HCT116 (cell line): ENCODE measurements around the gene CCDC102B. TPM values are rescaled to one million over a fixed set of nuclear protein-coding genes. Genes with fewer than 3 reads are reported as not detected.

Experiments
- ATAC-seq: fragments of 200-7000 bp; cut with Tn5 transposase; 2 replicates; pipeline ENCODE4 v1.9.1; 2020; ENCODE audit warnings: mild to moderate bottlenecking, moderate library complexity
- BruUV-seq: library from RNA; stranded (reverse); fragments of 400-500 nt; replicated peaks from 2 replicates; lab custom pipeline; 2021; lab: Mats Ljungman, UMichigan
- CTCF ChIA-PET: fragments of 300-600 bp; sonication (Branson Sonifier 250); formaldehyde crosslinking; loops from one replicate; lab custom pipeline; 2021; ENCODE audit warnings: antibody characterized with exemption; lab: Charles Lee
- POLR2A ChIA-PET: fragments of 300-600, 350-600 bp; sonication (Branson Sonifier 250); formaldehyde crosslinking; loops from one replicate; lab custom pipeline; 2021; ENCODE audit warnings: antibody characterized with exemption; lab: Charles Lee
- RAD21 ChIA-PET, 2 experiments: fragments of 300-600 bp; sonication (Branson Sonifier 250); formaldehyde crosslinking; loops; one replicate each; lab custom pipeline; 2023; ENCODE audit warnings: low total read pairs in 2 of 2; ENCODE audit not compliant: uncharacterized antibody in 2 of 2, unreplicated experiment in 2 of 2, low non-redundant PET in 1 of 2; lab: Charles Lee
- DNase-seq: peaks from one replicate; pipeline ENCODE4 v3.0.0-alpha.2; 2010; ENCODE audit warnings: low read depth, low spot score
- H2AFZ ChIP-seq: fragments of 200-600 bp; shearing (Covaris generic), sonication (generic); 2 replicates; pipeline ENCODE4 v1.6.1; 2017; ENCODE audit warnings: low read depth, mixed run types, mixed read lengths, antibody characterized with exemption, low read length; ENCODE audit not compliant: poor library complexity, severe bottlenecking
- H3K27ac ChIP-seq: 2 replicates; pipeline ENCODE4 v1.5.1; 2012; ENCODE audit warnings: low read depth, low read length
- H3K27me3 ChIP-seq: fragments of 200-600 bp; sonication (generic); 2 replicates; pipeline ENCODE4 v1.6.1; 2016; ENCODE audit warnings: mixed run types, low read length, mixed read lengths; ENCODE audit not compliant: insufficient read depth
- H3K36me3 ChIP-seq, 2 experiments: fragments of 200-500 bp in 1 of 2; fragments of 200-600 bp in 1 of 2; sonication (Bioruptor generic) in 1 of 2; sonication (generic) in 1 of 2; 2 replicates each; pipeline versions ENCODE4 v1.5.1 to v1.6.1; 2014 to 2016; ENCODE audit warnings: low read length in 2 of 2, inconsistent platforms in 1 of 2, mixed read lengths in 1 of 2, mixed run types in 1 of 2; ENCODE audit not compliant: insufficient read depth in 2 of 2, control insufficient read depth in 1 of 2
- H3K4me1 ChIP-seq, 2 experiments: fragments of 200-600 bp in 1 of 2; sonication (generic) in 1 of 2; 2 replicates each; pipeline versions ENCODE4 v1.5.1 to v1.6.1; 2012 to 2017; ENCODE audit warnings: low read length in 2 of 2, inconsistent platforms in 1 of 2, mild to moderate bottlenecking in 1 of 2, mixed read lengths in 1 of 2, mixed run types in 1 of 2, moderate library complexity in 1 of 2; ENCODE audit not compliant: insufficient read depth in 2 of 2, control insufficient read depth in 1 of 2
- H3K4me2 ChIP-seq: fragments of 200-600 bp; sonication (generic); 2 replicates; pipeline ENCODE4 v1.6.1; 2017; ENCODE audit warnings: mixed run types, low read length, mixed read lengths
- H3K4me3 ChIP-seq, 2 experiments: fragments of 200-600 bp in 1 of 2; sonication (generic) in 1 of 2; replicated peaks in 1 of 2; 2 replicates each; pipeline ENCODE4 v1.5.1; 2011 to 2016; ENCODE audit warnings: low read length in 2 of 2, control low read depth in 1 of 2, low read depth in 1 of 2, mild to moderate bottlenecking in 1 of 2, mixed read lengths in 1 of 2, mixed run types in 1 of 2
- H3K79me2 ChIP-seq: fragments of 200-600 bp; sonication (generic); 2 replicates; pipeline ENCODE4 v1.6.1; 2017; ENCODE audit warnings: mild to moderate bottlenecking, mixed run types, low read length, moderate library complexity, mixed read lengths; ENCODE audit not compliant: insufficient read depth
- H3K9ac ChIP-seq: fragments of 200-600 bp; sonication (generic); 2 replicates; pipeline ENCODE4 v1.6.1; 2016; ENCODE audit warnings: low read length, mixed read lengths
- H3K9me2 ChIP-seq: fragments of 200-600 bp; sonication (generic), shearing (Covaris generic); 2 replicates; pipeline ENCODE4 v1.6.1; 2017; ENCODE audit warnings: mixed run types, mild to moderate bottlenecking, moderate library complexity; ENCODE audit not compliant: insufficient read depth
- H3K9me3 ChIP-seq, 2 experiments: fragments of 200-500 bp in 1 of 2; fragments of 200-600 bp in 1 of 2; sonication (Bioruptor generic) in 1 of 2; sonication (generic) in 1 of 2; 2 replicates each; pipeline ENCODE4 v1.6.1; 2014 to 2017; ENCODE audit warnings: low read length in 2 of 2, mixed read lengths in 2 of 2, inconsistent platforms in 1 of 2, low read depth in 1 of 2, mild to moderate bottlenecking in 1 of 2, mixed run types in 1 of 2, moderate library complexity in 1 of 2; ENCODE audit not compliant: control insufficient read depth in 1 of 2, insufficient read depth in 1 of 2
- H4K20me1 ChIP-seq: fragments of 200-600 bp; sonication (generic), shearing (Covaris generic); 2 replicates; pipeline ENCODE4 v1.6.1; 2017; ENCODE audit warnings: mixed run types, mild to moderate bottlenecking, moderate library complexity; ENCODE audit not compliant: insufficient read depth
- CBX3 ChIP-seq: IDR thresholded peaks from 2 replicates; pipeline ENCODE4 v1.6.1; 2012; ENCODE audit warnings: low read depth
- EGR1 ChIP-seq: IDR thresholded peaks from 2 replicates; pipeline ENCODE4 v1.6.1; 2012; ENCODE audit warnings: low read depth
- ELF1 ChIP-seq: IDR thresholded peaks from 2 replicates; pipeline ENCODE4 v1.6.1; 2012; ENCODE audit warnings: low read depth, borderline replicate concordance
- EZH2phosphoT487 ChIP-seq: fragments of 200-600 bp; IDR thresholded peaks from 2 replicates; pipeline ENCODE4 v1.6.1; 2018; ENCODE audit warnings: antibody characterized with exemption, borderline replicate concordance
- FOSL1 ChIP-seq: IDR thresholded peaks from 2 replicates; pipeline ENCODE4 v1.6.1; 2012; ENCODE audit warnings: low read depth
- POLR2A ChIP-seq: IDR thresholded peaks from 2 replicates; pipeline ENCODE4 v1.7.0; 2011; ENCODE audit warnings: borderline replicate concordance; ENCODE audit not compliant: insufficient read depth, insufficient read length; ENCODE audit errors: extremely low read depth
- POLR2AphosphoS5 ChIP-seq: IDR thresholded peaks from 2 replicates; pipeline ENCODE4 v1.6.1; 2011; ENCODE audit warnings: mild to moderate bottlenecking, low read depth, low read length, moderate library complexity
- RAD21 ChIP-seq: IDR thresholded peaks from 2 replicates; pipeline ENCODE4 v1.6.1; 2012; ENCODE audit warnings: low read depth, mild to moderate bottlenecking
- SIN3A ChIP-seq: IDR thresholded peaks from 2 replicates; pipeline ENCODE4 v1.6.1; 2012; ENCODE audit warnings: low read depth
- YY1 ChIP-seq: IDR thresholded peaks from 2 replicates; pipeline ENCODE4 v1.6.1; 2011; ENCODE audit warnings: low read length, low read depth, moderate library complexity, mild to moderate bottlenecking; ENCODE audit not compliant: insufficient replicate concordance; ENCODE audit errors: extremely low read depth
- ZFX ChIP-seq: fragments of 450-650 bp; IDR thresholded peaks from 2 replicates; pipeline ENCODE4 v1.6.1; 2017
- intact Hi-C: fragments of 100-400 bp; cut with micrococcal nuclease; formaldehyde crosslinking; loops from 2 replicates; pipeline ENCODE4 v1.10.0; 2022
- total RNA-seq: library from RNA; stranded (reverse); gene quantifications from one replicate; pipeline ENCODE4 v1.2.1, GENCODE V29; 2021; ENCODE audit not compliant: unreplicated experiment
- TF ChIP-seq, protein P1 (sequence below): IDR thresholded peaks from 2 replicates; pipeline ENCODE4 v1.6.1; 2011; ENCODE audit warnings: mild to moderate bottlenecking, low read length, moderate library complexity; ENCODE audit not compliant: insufficient replicate concordance; ENCODE audit errors: extremely low read depth
- TF ChIP-seq, protein P2 (sequence below), 3 experiments: fragments of 200-600 bp in 1 of 3; sonication (generic) in 1 of 3; IDR thresholded peaks in 2 of 3; conservative IDR thresholded peaks in 1 of 3; 2 replicates each; pipeline ENCODE4 v1.5.1; 2012 to 2017; ENCODE audit warnings: low read depth in 2 of 3, low read length in 2 of 3, antibody characterized with exemption in 1 of 3, borderline replicate concordance in 1 of 3, control low read depth in 1 of 3, mild to moderate bottlenecking in 1 of 3, mixed read lengths in 1 of 3, mixed run types in 1 of 3, moderate library complexity in 1 of 3; ENCODE audit not compliant: insufficient read depth in 1 of 3
- TF ChIP-seq, protein P3 (sequence below): IDR thresholded peaks from 2 replicates; pipeline ENCODE4 v1.6.1; 2012
- TF ChIP-seq, protein P4 (sequence below): IDR thresholded peaks from 2 replicates; pipeline ENCODE4 v1.6.1; 2012

CCDC102B gene
- total RNA-seq, 1 experiment from 2014 or later, result 1.9 TPM

DNA sequence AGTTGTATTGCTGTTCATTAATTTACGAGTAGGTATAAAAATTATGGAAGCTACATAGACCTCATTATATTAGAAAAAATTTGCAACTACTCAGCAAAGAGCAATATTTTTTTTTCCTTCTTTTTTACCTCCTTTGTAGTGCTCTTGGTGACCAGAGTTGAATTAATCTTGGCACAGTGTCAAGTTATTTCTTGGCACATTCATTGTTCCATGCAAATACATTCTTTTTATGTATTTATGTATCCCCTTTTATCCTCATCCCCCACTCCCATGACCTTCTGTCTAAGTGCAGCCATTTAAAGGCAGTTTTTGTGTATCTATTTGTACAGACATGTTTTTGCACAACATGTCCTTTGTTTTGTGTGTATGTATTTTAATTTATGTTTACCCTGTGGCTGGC, 224.5 kb downstream of the CCDC102B start:
- H3K4me1 ChIP-seq, result no peaks in the 10 kb centered on the region
- no peak for TF ChIP-seq POLR2A
- TF ChIP-seq, protein P1, sequence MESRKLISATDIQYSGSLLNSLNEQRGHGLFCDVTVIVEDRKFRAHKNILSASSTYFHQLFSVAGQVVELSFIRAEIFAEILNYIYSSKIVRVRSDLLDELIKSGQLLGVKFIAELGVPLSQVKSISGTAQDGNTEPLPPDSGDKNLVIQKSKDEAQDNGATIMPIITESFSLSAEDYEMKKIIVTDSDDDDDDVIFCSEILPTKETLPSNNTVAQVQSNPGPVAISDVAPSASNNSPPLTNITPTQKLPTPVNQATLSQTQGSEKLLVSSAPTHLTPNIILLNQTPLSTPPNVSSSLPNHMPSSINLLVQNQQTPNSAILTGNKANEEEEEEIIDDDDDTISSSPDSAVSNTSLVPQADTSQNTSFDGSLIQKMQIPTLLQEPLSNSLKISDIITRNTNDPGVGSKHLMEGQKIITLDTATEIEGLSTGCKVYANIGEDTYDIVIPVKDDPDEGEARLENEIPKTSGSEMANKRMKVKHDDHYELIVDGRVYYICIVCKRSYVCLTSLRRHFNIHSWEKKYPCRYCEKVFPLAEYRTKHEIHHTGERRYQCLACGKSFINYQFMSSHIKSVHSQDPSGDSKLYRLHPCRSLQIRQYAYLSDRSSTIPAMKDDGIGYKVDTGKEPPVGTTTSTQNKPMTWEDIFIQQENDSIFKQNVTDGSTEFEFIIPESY, result no peak
- TF ChIP-seq EGR1, result no peak
- no peak for TF ChIP-seq ZFX
- TF ChIP-seq, protein P2, sequence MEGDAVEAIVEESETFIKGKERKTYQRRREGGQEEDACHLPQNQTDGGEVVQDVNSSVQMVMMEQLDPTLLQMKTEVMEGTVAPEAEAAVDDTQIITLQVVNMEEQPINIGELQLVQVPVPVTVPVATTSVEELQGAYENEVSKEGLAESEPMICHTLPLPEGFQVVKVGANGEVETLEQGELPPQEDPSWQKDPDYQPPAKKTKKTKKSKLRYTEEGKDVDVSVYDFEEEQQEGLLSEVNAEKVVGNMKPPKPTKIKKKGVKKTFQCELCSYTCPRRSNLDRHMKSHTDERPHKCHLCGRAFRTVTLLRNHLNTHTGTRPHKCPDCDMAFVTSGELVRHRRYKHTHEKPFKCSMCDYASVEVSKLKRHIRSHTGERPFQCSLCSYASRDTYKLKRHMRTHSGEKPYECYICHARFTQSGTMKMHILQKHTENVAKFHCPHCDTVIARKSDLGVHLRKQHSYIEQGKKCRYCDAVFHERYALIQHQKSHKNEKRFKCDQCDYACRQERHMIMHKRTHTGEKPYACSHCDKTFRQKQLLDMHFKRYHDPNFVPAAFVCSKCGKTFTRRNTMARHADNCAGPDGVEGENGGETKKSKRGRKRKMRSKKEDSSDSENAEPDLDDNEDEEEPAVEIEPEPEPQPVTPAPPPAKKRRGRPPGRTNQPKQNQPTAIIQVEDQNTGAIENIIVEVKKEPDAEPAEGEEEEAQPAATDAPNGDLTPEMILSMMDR (IDR thresholded peaks at IDR 0.05 in 2 of 3, conservative IDR thresholded peaks at IDR 0.05 in 1 of 3; ENCODE audit: borderline replicate concordance in 1 of 3, insufficient read depth in 1 of 3, low read depth in 2 of 3, low read length in 2 of 3), result no peak
- no peak for TF ChIP-seq SIN3A
- no peak for TF ChIP-seq CBX3
- no peak for TF ChIP-seq EZH2phosphoT487
- no peak for TF ChIP-seq RAD21
- TF ChIP-seq, protein P3, sequence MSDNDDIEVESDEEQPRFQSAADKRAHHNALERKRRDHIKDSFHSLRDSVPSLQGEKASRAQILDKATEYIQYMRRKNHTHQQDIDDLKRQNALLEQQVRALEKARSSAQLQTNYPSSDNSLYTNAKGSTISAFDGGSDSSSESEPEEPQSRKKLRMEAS, result no peak
- no peak for TF ChIP-seq YY1
- TF ChIP-seq, protein P4, sequence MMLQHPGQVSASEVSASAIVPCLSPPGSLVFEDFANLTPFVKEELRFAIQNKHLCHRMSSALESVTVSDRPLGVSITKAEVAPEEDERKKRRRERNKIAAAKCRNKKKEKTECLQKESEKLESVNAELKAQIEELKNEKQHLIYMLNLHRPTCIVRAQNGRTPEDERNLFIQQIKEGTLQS, result no peak
- TF ChIP-seq POLR2AphosphoS5, result no peak
- no peak for TF ChIP-seq ELF1
- TF ChIP-seq FOSL1, result no peak
- TF ChIP-seq, all 23 proteins: peak for 0
- H3K27me3 ChIP-seq, result no peaks in the 10 kb centered on the region
- BruUV-seq, result no TSS peak
- H4K20me1 ChIP-seq, result no peaks in the 10 kb centered on the region
- CTCF ChIA-PET, result no interaction called here
- DNase-seq (no peak), ATAC-seq (no peak)
- no peak overlapping the region for H3K9ac ChIP-seq
- H3K4me3 ChIP-seq, result no peak overlapping the region
- H2AFZ ChIP-seq, result no peak overlapping the region
- RAD21 ChIA-PET, result no interaction called here
- H3K79me2 ChIP-seq, result no peaks in the 10 kb centered on the region
- no peaks in the 10 kb centered on the region for H3K9me3 ChIP-seq
- intact Hi-C loops, result no loop called here
- no peaks in the 10 kb centered on the region for H3K36me3 ChIP-seq
- POLR2A ChIA-PET, result no interaction called here
- H3K4me2 ChIP-seq, result no peak overlapping the region
- H3K27ac ChIP-seq, result no peak overlapping the region
- H3K9me2 ChIP-seq, result no peaks in the 10 kb centered on the region
